Fibroblast of upper back skin (primary cell): Measurements from ENCODE around the gene TMBIM6.
"Not testable (repeated sequence)": the region's sequence is repeated elsewhere in the genome, so short reads cannot be mapped to it uniquely, and the experiment has no call there.

Experiments used
- DNase-seq: peaks from one replicate; pipeline ENCODE4 v3.0.0-alpha.2; 2013

The TMBIM6 gene

GRCh38 chr12:49730050-49730449 is 11.3 kb upstream of the TMBIM6 start:
- DNase-seq, result no peak

GRCh38 chr12:49730568-49731101 is 10.7 kb upstream of the TMBIM6 start:
- peak; percentile 20 for DNase-seq

- no peak for DNase-seq
Observed at GRCh38 chr12:49733219-49734017, 7.9 kb upstream of the TMBIM6 start.

- not testable (repeated sequence) for DNase-seq
Observed at GRCh38 chr12:49734900-49735299, 6.5 kb upstream of the TMBIM6 start.

GRCh38 chr12:49738721-49739120 is 2.6 kb upstream of the TMBIM6 start:
- DNase-seq, result not testable (repeated sequence)

- not testable (repeated sequence) for DNase-seq
Observed at GRCh38 chr12:49740277-49740676, 1.1 kb upstream of the TMBIM6 start.

GRCh38 chr12:49741882-49742620 is 694 bp downstream of the TMBIM6 start:
- DNase-seq, result peak; percentile 76

GRCh38 chr12:49744363-49744885 is 3.1 kb downstream of the TMBIM6 start:
- no peak for DNase-seq

GRCh38 chr12:49748306-49748705 is 6.9 kb downstream of the TMBIM6 start:
- DNase-seq, result peak; percentile 37

GRCh38 chr12:49748800-49749199 is 7.4 kb downstream of the TMBIM6 start:
- DNase-seq, result no peak

- peak; percentile 89 for DNase-seq
Observed at GRCh38 chr12:49750027-49750995, 9.0 kb downstream of the TMBIM6 start.

- no peak for DNase-seq
Observed at GRCh38 chr12:49750996-49751393, 9.6 kb downstream of the TMBIM6 start.

GRCh38 chr12:49761677-49762467 is 20.5 kb downstream of the TMBIM6 start:
- DNase-seq, result no peak

GRCh38 chr12:49762468-49762847 is 21.1 kb downstream of the TMBIM6 start:
- no peak for DNase-seq

GRCh38 chr12:49763006-49763591 is 21.7 kb downstream of the TMBIM6 start:
- peak; percentile 44 for DNase-seq

GRCh38 chr12:49764126-49764525 is 22.8 kb downstream of the TMBIM6 start:
- DNase-seq, result no peak

GRCh38 chr12:49766115-49766455 is 24.7 kb downstream of the TMBIM6 start:
- DNase-seq, result no peak

- DNase-seq, result no peak
Observed at GRCh38 chr12:49767333-49767732, 26.0 kb downstream of the TMBIM6 start.

GRCh38 chr12:49773102-49773501 is 31.7 kb downstream of the TMBIM6 start:
- not testable (repeated sequence) for DNase-seq

GRCh38 chr12:49776413-49776812 is 35.1 kb downstream of the TMBIM6 start:
- peak; percentile 84 for DNase-seq

GRCh38 chr12:49776858-49777257 is 35.5 kb downstream of the TMBIM6 start:
- no peak for DNase-seq
